Measurements from ENCODE around the gene SULF2.

The SULF2 gene

GRCh38 chr20:47784599-47785310 lies 526 bp downstream of the SULF2 start:
- DNase-seq (ENCODE audit: low read depth), result no peak

GRCh38 chr20:47783828-47784598 lies 1.3 kb downstream of the SULF2 start:
- no peak for DNase-seq (ENCODE audit: low read depth)

- DNase-seq (ENCODE audit: low read depth), result no peak
These were observed 2.2 kb downstream of the SULF2 start for GRCh38 chr20:47782920-47783552.

GRCh38 chr20:47782076-47782475 lies 3.2 kb downstream of the SULF2 start:
- no peak for DNase-seq (ENCODE audit: low read depth)

GRCh38 chr20:47781632-47782031 lies 3.6 kb downstream of the SULF2 start:
- no peak for DNase-seq (ENCODE audit: low read depth)

- DNase-seq (ENCODE audit: low read depth), result no peak
These were observed 4.4 kb downstream of the SULF2 start for GRCh38 chr20:47780720-47781389.

GRCh38 chr20:47778398-47779354 lies 6.6 kb downstream of the SULF2 start:
- DNase-seq (ENCODE audit: low read depth), result no peak

- DNase-seq (ENCODE audit: low read depth), result no peak
These were observed 8.1 kb downstream of the SULF2 start for GRCh38 chr20:47777220-47777619.

- no peak for DNase-seq (ENCODE audit: low read depth)
These were observed 8.6 kb downstream of the SULF2 start for GRCh38 chr20:47776639-47777038.

GRCh38 chr20:47775841-47776240 lies 9.4 kb downstream of the SULF2 start:
- DNase-seq (ENCODE audit: low read depth), result no peak

GRCh38 chr20:47775039-47775438 lies 10.2 kb downstream of the SULF2 start:
- DNase-seq (ENCODE audit: low read depth), result no peak

- no peak for DNase-seq (ENCODE audit: low read depth)
These were observed 11.0 kb downstream of the SULF2 start for GRCh38 chr20:47774131-47774777.

GRCh38 chr20:47773371-47773786 lies 11.9 kb downstream of the SULF2 start:
- DNase-seq (ENCODE audit: low read depth), result no peak

- no peak for DNase-seq (ENCODE audit: low read depth)
These were observed 14.3 kb downstream of the SULF2 start for GRCh38 chr20:47770935-47771334.

GRCh38 chr20:47768016-47768824 lies 17.1 kb downstream of the SULF2 start:
- no peak for DNase-seq (ENCODE audit: low read depth)

GRCh38 chr20:47765691-47766594 lies 19.3 kb downstream of the SULF2 start:
- DNase-seq (ENCODE audit: low read depth), result no peak

- no peak for DNase-seq (ENCODE audit: low read depth)
These were observed 20.0 kb downstream of the SULF2 start for GRCh38 chr20:47765271-47765670.

- DNase-seq (ENCODE audit: low read depth), result no peak
These were observed 21.0 kb downstream of the SULF2 start for GRCh38 chr20:47764154-47764733.
